ENCODE data around the gene GPR39. TPM values are rescaled to one million over a fixed set of nuclear protein-coding genes. Genes with fewer than 3 reads are reported as not detected.

The GPR39 gene
- total and polyA plus RNA-seq, 2 donors (not counting 1 experiment from before 2014, with no cell fraction given): not detected

DNA sequence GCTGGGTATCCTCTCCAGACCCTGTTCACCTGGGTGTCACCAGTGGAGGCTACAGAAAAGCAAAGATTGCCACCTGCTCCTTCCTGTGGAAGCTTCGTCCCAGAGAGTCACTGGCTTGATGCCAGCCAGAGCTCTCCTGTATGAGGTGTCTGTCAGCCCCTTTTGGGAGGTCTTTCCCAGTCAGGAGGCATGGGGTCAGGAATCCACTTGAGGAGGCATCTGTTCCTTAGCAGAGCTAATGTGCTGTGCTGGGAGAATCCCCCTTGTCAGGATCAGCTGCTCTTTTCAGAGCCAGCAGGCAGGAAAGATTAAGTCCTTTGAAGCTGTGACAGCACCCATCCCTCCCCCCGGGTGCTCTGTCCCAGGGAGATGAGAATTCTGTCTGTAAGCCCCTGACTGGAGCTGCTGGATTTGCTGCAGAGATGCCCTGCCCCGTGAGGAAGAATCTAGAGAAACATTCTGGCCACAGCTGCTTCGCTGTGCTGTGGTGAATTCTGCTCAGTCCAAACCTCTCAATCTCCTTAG, 121.8 kb downstream of the GPR39 start:
- ATAC-seq (ENCODE audit: low read depth): no peak

DNA sequence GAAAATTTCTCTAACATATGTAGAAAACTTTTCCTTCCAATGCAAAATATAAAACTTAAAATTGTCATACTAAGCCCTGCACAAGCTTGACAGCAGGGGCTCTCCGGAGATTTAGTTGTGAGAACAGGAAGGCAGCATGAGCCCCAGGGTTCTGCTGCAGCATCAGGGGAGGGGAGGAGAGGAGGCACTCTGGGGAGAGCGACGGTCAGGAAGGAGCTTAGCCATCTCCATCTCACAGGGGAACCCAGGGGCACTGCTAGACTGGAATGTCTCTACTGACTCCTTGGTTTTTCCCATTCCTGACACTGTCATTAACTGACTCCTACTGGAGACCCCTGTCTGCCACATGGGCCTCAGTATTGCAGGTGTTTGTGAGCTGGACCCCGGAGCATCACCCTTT, 123.6 kb downstream of the GPR39 start:
- Mint-ChIP-seq H3K9me3 (ENCODE audit: insufficient read depth) (peaks cover 8% of the 10 kb centered on the region), H3K27ac (no peak overlapping the region), H3K4me3 (no peak overlapping the region), H3K4me1 (no peaks in the 10 kb centered on the region), H3K27me3 (no peaks in the 10 kb centered on the region)
- Histone ChIP-seq H3K27me3 (replicated peaks in 1 of 4; ENCODE audit: control extremely low read depth in 1 of 4, control insufficient read depth in 3 of 4, insufficient read depth in 4 of 4, low read length in 3 of 4) (no peaks in the 10 kb centered on the region), H3K4me2 (replicated peaks; ENCODE audit: low read depth, low read length, poor library complexity, severe bottlenecking) (no peak overlapping the region), H3K79me2 (ENCODE audit: control insufficient read depth, insufficient read depth, low read length) (no peaks in the 10 kb centered on the region), H4K20me1 (ENCODE audit: control insufficient read depth, insufficient read depth, low read length, poor library complexity, severe bottlenecking) (no peaks in the 10 kb centered on the region), H3K9me3 (ENCODE audit: control extremely low read depth in 1 of 3, control insufficient read depth in 2 of 3, insufficient read depth in 1 of 3, low read length in 2 of 3) (peaks cover 0 to 17% (median 0%) of the 10 kb centered on the region in 3 donors), H3K4me3 (ENCODE audit: control extremely low read depth in 1 of 5, extremely low read depth in 1 of 5, insufficient read depth in 1 of 5, low read depth in 2 of 5, low read length in 4 of 5) (no peak overlapping the region), H3K9ac (ENCODE audit: low read length) (no peak overlapping the region), H2AFZ (ENCODE audit: insufficient read depth, low read depth, low read length, poor library complexity, severe bottlenecking) (no peak overlapping the region), H3K4me1 (ENCODE audit: control insufficient read depth in 2 of 2, insufficient read depth in 2 of 2, low read length in 2 of 2) (no peaks in the 10 kb centered on the region), H3K27ac (ENCODE audit: low read length in 2 of 2) (no peak overlapping the region), H3K36me3 (replicated peaks in 1 of 2; ENCODE audit: control extremely low read depth in 1 of 2, control insufficient read depth in 1 of 2, extremely low read depth in 1 of 2, insufficient read depth in 2 of 2, low read length in 1 of 2) (no peaks in the 10 kb centered on the region)
- no peak for DNase-seq
- no peak for ATAC-seq (ENCODE audit: low read depth)
- 75% methylated on average over 2 of the region's 4 CpGs for WGBS (ENCODE audit: insufficient coverage)
- no peak for TF ChIP-seq EZH2 (IDR thresholded peaks at IDR 0.05; ENCODE audit: borderline replicate concordance, insufficient read depth, low read depth, low read length, poor library complexity, severe bottlenecking)
- TF ChIP-seq, protein P1, sequence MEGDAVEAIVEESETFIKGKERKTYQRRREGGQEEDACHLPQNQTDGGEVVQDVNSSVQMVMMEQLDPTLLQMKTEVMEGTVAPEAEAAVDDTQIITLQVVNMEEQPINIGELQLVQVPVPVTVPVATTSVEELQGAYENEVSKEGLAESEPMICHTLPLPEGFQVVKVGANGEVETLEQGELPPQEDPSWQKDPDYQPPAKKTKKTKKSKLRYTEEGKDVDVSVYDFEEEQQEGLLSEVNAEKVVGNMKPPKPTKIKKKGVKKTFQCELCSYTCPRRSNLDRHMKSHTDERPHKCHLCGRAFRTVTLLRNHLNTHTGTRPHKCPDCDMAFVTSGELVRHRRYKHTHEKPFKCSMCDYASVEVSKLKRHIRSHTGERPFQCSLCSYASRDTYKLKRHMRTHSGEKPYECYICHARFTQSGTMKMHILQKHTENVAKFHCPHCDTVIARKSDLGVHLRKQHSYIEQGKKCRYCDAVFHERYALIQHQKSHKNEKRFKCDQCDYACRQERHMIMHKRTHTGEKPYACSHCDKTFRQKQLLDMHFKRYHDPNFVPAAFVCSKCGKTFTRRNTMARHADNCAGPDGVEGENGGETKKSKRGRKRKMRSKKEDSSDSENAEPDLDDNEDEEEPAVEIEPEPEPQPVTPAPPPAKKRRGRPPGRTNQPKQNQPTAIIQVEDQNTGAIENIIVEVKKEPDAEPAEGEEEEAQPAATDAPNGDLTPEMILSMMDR (IDR thresholded peaks at IDR 0.05): no peak
- CTCF ChIA-PET: no interaction called here
- intact Hi-C loops (cut with micrococcal nuclease): no loop called here
- POLR2A ChIA-PET: no interaction called here

More for the DNA sequence above, 121.8 kb downstream of the GPR39 start:
- no peak overlapping the region for H3K4me2 ChIP-seq (replicated peaks; ENCODE audit: low read depth, low read length, poor library complexity, severe bottlenecking)
- Mint-ChIP-seq H3K4me3 (no peak overlapping the region), H3K27me3 (no peaks in the 10 kb centered on the region), H3K9me3 (ENCODE audit: insufficient read depth) (peaks cover 8% of the 10 kb centered on the region), H3K4me1 (no peaks in the 10 kb centered on the region), H3K27ac (no peak overlapping the region)
- no peak overlapping the region for H3K4me3 ChIP-seq (ENCODE audit: control extremely low read depth in 1 of 5, extremely low read depth in 1 of 5, insufficient read depth in 1 of 5, low read depth in 2 of 5, low read length in 4 of 5)
- H3K4me1 ChIP-seq (ENCODE audit: control insufficient read depth in 2 of 2, insufficient read depth in 2 of 2, low read length in 2 of 2): no peaks in the 10 kb centered on the region
- no peaks in the 10 kb centered on the region for H3K27me3 ChIP-seq (replicated peaks in 1 of 4; ENCODE audit: control extremely low read depth in 1 of 4, control insufficient read depth in 3 of 4, insufficient read depth in 4 of 4, low read length in 3 of 4)
- intact Hi-C loops (cut with micrococcal nuclease): no loop called here
- H4K20me1 ChIP-seq (ENCODE audit: control insufficient read depth, insufficient read depth, low read length, poor library complexity, severe bottlenecking): no peaks in the 10 kb centered on the region
- no peak for TF ChIP-seq EZH2 (IDR thresholded peaks at IDR 0.05; ENCODE audit: borderline replicate concordance, insufficient read depth, low read depth, low read length, poor library complexity, severe bottlenecking)
- TF ChIP-seq, protein P1 (IDR thresholded peaks at IDR 0.05): no peak
- ChIA-PET POLR2A (no interaction called here), CTCF (interaction anchor here (2.1 kb wide), 1 partner anchor 8 kb away, joined by 8 read pairs; no protein-coding TSS in a partner anchor)
- H3K27ac ChIP-seq (ENCODE audit: low read length in 2 of 2): no peak overlapping the region
- 54% methylated on average over 4 of the region's 4 CpGs for WGBS (ENCODE audit: insufficient coverage)
- no peak overlapping the region for H3K9ac ChIP-seq (ENCODE audit: low read length)
- no peaks in the 10 kb centered on the region for H3K79me2 ChIP-seq (ENCODE audit: control insufficient read depth, insufficient read depth, low read length)
- no peak overlapping the region for H2AFZ ChIP-seq (ENCODE audit: insufficient read depth, low read depth, low read length, poor library complexity, severe bottlenecking)
- no peak for DNase-seq
- no peaks in the 10 kb centered on the region for H3K36me3 ChIP-seq (replicated peaks in 1 of 2; ENCODE audit: control extremely low read depth in 1 of 2, control insufficient read depth in 1 of 2, extremely low read depth in 1 of 2, insufficient read depth in 2 of 2, low read length in 1 of 2)
- peaks cover 0 to 10% (median 0%) of the 10 kb centered on the region in 3 donors for H3K9me3 ChIP-seq (ENCODE audit: control extremely low read depth in 1 of 3, control insufficient read depth in 2 of 3, insufficient read depth in 1 of 3, low read length in 2 of 3)

Data from B cell (primary cell).